Activated CD4-positive, alpha-beta T cell treated with anti-CD3 and anti-CD28 coated beads, Interleukin-2, amount 10 ng/mL, durations not matched to agents 24 days and 14 days (primary cell): ENCODE results near the gene DNMT3L. TPM values are rescaled to one million over a fixed set of nuclear protein-coding genes. Genes with fewer than 3 reads are reported as not detected.

Source experiments
- DNase-seq: peaks from one replicate; pipeline ENCODE4 v3.0.0; 2022
- H3K27ac Mint-ChIP-seq: one replicate; pipeline ENCODE4 v1.8.0; 2022; ENCODE audit warnings: mild to moderate bottlenecking, mixed read lengths
- H3K27me3 Mint-ChIP-seq: one replicate; pipeline ENCODE4 v1.8.0; 2022; ENCODE audit warnings: mixed read lengths
- H3K36me3 Mint-ChIP-seq: one replicate; pipeline ENCODE4 v1.8.0; 2022; ENCODE audit warnings: low read depth, mild to moderate bottlenecking, mixed read lengths
- H3K4me1 Mint-ChIP-seq: one replicate; pipeline ENCODE4 v1.8.0; 2021; ENCODE audit warnings: mixed read lengths
- H3K4me3 Mint-ChIP-seq: one replicate; pipeline ENCODE4 v1.8.0; 2022; ENCODE audit warnings: mild to moderate bottlenecking, moderate library complexity, mixed read lengths
- H3K9me3 Mint-ChIP-seq: one replicate; pipeline ENCODE4 v1.8.0; 2021; ENCODE audit warnings: mixed read lengths
- intact Hi-C: fragments of 100-400 bp; cut with micrococcal nuclease; formaldehyde crosslinking; loops from one replicate; pipeline ENCODE4 v1.15.1; 2023
- total RNA-seq: library from RNA; stranded (reverse); gene quantifications from 2 replicates; pipeline ENCODE4 v1.2.3, GENCODE V29; 2022

Gene DNMT3L
- total RNA-seq, 1 donor from 2014 or later, result not detected

GRCh38 chr21:44279354-44280260 lies 17.9 kb upstream of the DNMT3L start:
- Mint-ChIP-seq H3K36me3 (no peaks in the 10 kb centered on the region), H3K4me3 (no peak overlapping the region), H3K27ac (no peak overlapping the region), H3K9me3 (no peaks in the 10 kb centered on the region), H3K27me3 (peaks cover 13% of the 10 kb centered on the region), H3K4me1 (no peaks in the 10 kb centered on the region)
- intact Hi-C loops, result no loop called here
- DNase-seq, result no peak

GRCh38 chr21:44275041-44275440 lies 13.3 kb upstream of the DNMT3L start:
- H3K9me3 Mint-ChIP-seq, result no peaks in the 10 kb centered on the region
- H3K36me3 Mint-ChIP-seq, result no peaks in the 10 kb centered on the region
- peaks cover 19% of the 10 kb centered on the region for H3K27me3 Mint-ChIP-seq
- H3K4me3 Mint-ChIP-seq, result no peak overlapping the region
- no peaks in the 10 kb centered on the region for H3K4me1 Mint-ChIP-seq
- intact Hi-C loops, result no loop called here
- no peak overlapping the region for H3K27ac Mint-ChIP-seq
- no peak for DNase-seq

- Mint-ChIP-seq H3K27me3 (peaks cover 19% of the 10 kb centered on the region), H3K4me3 (no peak overlapping the region), H3K27ac (no peak overlapping the region), H3K4me1 (no peaks in the 10 kb centered on the region), H3K36me3 (no peaks in the 10 kb centered on the region), H3K9me3 (no peaks in the 10 kb centered on the region)
- intact Hi-C loops, result no loop called here
- no peak for DNase-seq
These were observed 11.3 kb upstream of the DNMT3L start for GRCh38 chr21:44273046-44273445.

GRCh38 chr21:44272284-44272858 lies 10.7 kb upstream of the DNMT3L start:
- Mint-ChIP-seq H3K36me3 (no peaks in the 10 kb centered on the region), H3K27me3 (peaks cover 19% of the 10 kb centered on the region), H3K4me1 (no peaks in the 10 kb centered on the region), H3K4me3 (no peak overlapping the region), H3K9me3 (no peaks in the 10 kb centered on the region), H3K27ac (no peak overlapping the region)
- intact Hi-C loops, result no loop called here
- no peak for DNase-seq

GRCh38 chr21:44271558-44272283 lies 10.0 kb upstream of the DNMT3L start:
- no peaks in the 10 kb centered on the region for H3K4me1 Mint-ChIP-seq
- H3K27me3 Mint-ChIP-seq, result peaks cover 17% of the 10 kb centered on the region
- H3K36me3 Mint-ChIP-seq, result no peaks in the 10 kb centered on the region
- intact Hi-C loops, result no loop called here
- no peak overlapping the region for H3K27ac Mint-ChIP-seq
- no peak overlapping the region for H3K4me3 Mint-ChIP-seq
- H3K9me3 Mint-ChIP-seq, result no peaks in the 10 kb centered on the region
- DNase-seq, result no peak

- DNase-seq, result no peak
- H3K36me3 Mint-ChIP-seq, result no peaks in the 10 kb centered on the region
- no peak overlapping the region for H3K27ac Mint-ChIP-seq
- no peaks in the 10 kb centered on the region for H3K9me3 Mint-ChIP-seq
- no peak overlapping the region for H3K4me3 Mint-ChIP-seq
- intact Hi-C loops, result no loop called here
- peaks cover 7% of the 10 kb centered on the region for H3K27me3 Mint-ChIP-seq
- H3K4me1 Mint-ChIP-seq, result no peaks in the 10 kb centered on the region
These were observed 7.4 kb upstream of the DNMT3L start for GRCh38 chr21:44269090-44269489.

- no peak overlapping the region for H3K27ac Mint-ChIP-seq
- intact Hi-C loops, result no loop called here
- no peaks in the 10 kb centered on the region for H3K36me3 Mint-ChIP-seq
- peaks cover 3% of the 10 kb centered on the region for H3K27me3 Mint-ChIP-seq
- H3K4me1 Mint-ChIP-seq, result no peaks in the 10 kb centered on the region
- no peaks in the 10 kb centered on the region for H3K9me3 Mint-ChIP-seq
- no peak overlapping the region for H3K4me3 Mint-ChIP-seq
- DNase-seq, result peak; percentile 71
These were observed 6.0 kb upstream of the DNMT3L start for GRCh38 chr21:44267655-44268142.

GRCh38 chr21:44265734-44266270 lies 4.1 kb upstream of the DNMT3L start:
- Mint-ChIP-seq H3K36me3 (no peaks in the 10 kb centered on the region), H3K27ac (no peak overlapping the region), H3K4me1 (no peaks in the 10 kb centered on the region), H3K9me3 (no peaks in the 10 kb centered on the region), H3K27me3 (peaks cover 3% of the 10 kb centered on the region), H3K4me3 (no peak overlapping the region)
- no peak for DNase-seq
- intact Hi-C loops, result no loop called here

- Mint-ChIP-seq H3K27me3 (peaks cover 3% of the 10 kb centered on the region), H3K36me3 (no peaks in the 10 kb centered on the region), H3K27ac (no peak overlapping the region), H3K4me1 (no peaks in the 10 kb centered on the region), H3K4me3 (no peak overlapping the region), H3K9me3 (no peaks in the 10 kb centered on the region)
- DNase-seq, result no peak
- intact Hi-C loops, result no loop called here
These were observed 2.1 kb upstream of the DNMT3L start for GRCh38 chr21:44263768-44264167.

GRCh38 chr21:44263221-44263760 lies 1.6 kb upstream of the DNMT3L start:
- H3K4me1 Mint-ChIP-seq, result no peaks in the 10 kb centered on the region
- H3K36me3 Mint-ChIP-seq, result no peaks in the 10 kb centered on the region
- H3K9me3 Mint-ChIP-seq, result no peaks in the 10 kb centered on the region
- DNase-seq, result no peak
- intact Hi-C loops, result no loop called here
- H3K4me3 Mint-ChIP-seq, result no peak overlapping the region
- H3K27me3 Mint-ChIP-seq, result peaks cover 4% of the 10 kb centered on the region
- no peak overlapping the region for H3K27ac Mint-ChIP-seq

- DNase-seq, result no peak
- no peaks in the 10 kb centered on the region for H3K9me3 Mint-ChIP-seq
- no peaks in the 10 kb centered on the region for H3K4me1 Mint-ChIP-seq
- no peak overlapping the region for H3K27ac Mint-ChIP-seq
- intact Hi-C loops, result no loop called here
- no peak overlapping the region for H3K4me3 Mint-ChIP-seq
- H3K36me3 Mint-ChIP-seq, result no peaks in the 10 kb centered on the region
- peaks cover 4% of the 10 kb centered on the region for H3K27me3 Mint-ChIP-seq
These were observed 800 bp upstream of the DNMT3L start for GRCh38 chr21:44262338-44263056.

- Mint-ChIP-seq H3K36me3 (no peaks in the 10 kb centered on the region), H3K4me3 (no peak overlapping the region), H3K4me1 (no peaks in the 10 kb centered on the region), H3K27me3 (peaks cover 4% of the 10 kb centered on the region), H3K9me3 (no peaks in the 10 kb centered on the region), H3K27ac (no peak overlapping the region)
- intact Hi-C loops, result no loop called here
- no peak for DNase-seq
These were observed 686 bp downstream of the DNMT3L start for GRCh38 chr21:44260791-44261631.
